Keratinocyte (primary cell): ENCODE results near the gene PTPRN2.

Source experiments
- EZH2 ChIP-seq: IDR thresholded peaks from one replicate; pipeline ENCODE4 v1.6.1; 2012; ENCODE audit warnings: inconsistent platforms, mild to moderate bottlenecking, low read length, moderate library complexity
- TF ChIP-seq, protein P1 (sequence below), 3 experiments: IDR thresholded peaks in 1 of 3; conservative IDR thresholded peaks in 1 of 3; optimal IDR thresholded peaks in 1 of 3; 2 replicates in 2 of 3; 3 replicates in 1 of 3; pipeline versions ENCODE3 to v1.5.1; 2011; ENCODE audit warnings: low read length in 3 of 3, mild to moderate bottlenecking in 3 of 3, moderate library complexity in 2 of 3, control low read depth in 1 of 3, inconsistent platforms in 1 of 3; ENCODE audit not compliant: insufficient read depth in 2 of 3; ENCODE audit errors: extremely low read depth in 1 of 3

DNA sequence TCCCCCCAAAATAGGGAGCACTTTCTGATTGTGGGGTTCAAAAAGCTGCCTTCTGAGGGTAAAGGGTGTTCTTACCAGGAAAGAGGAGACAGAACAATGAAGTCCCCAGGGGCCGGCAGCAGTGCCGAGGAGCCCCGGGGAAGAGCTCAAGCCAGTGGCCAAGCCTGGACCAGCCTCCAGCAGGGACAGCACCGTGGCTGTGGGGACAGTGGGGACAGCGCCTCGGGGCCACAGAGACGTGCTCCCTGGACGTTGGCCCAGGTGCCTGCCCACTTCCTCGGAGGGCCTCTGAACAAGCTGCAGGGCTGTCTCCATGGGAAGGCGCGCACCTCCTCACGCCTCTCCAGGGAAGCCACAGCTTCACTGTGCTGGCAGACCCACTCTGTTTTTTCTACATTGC, 312.6 kb downstream of the PTPRN2 start:
- TF ChIP-seq, protein P1, sequence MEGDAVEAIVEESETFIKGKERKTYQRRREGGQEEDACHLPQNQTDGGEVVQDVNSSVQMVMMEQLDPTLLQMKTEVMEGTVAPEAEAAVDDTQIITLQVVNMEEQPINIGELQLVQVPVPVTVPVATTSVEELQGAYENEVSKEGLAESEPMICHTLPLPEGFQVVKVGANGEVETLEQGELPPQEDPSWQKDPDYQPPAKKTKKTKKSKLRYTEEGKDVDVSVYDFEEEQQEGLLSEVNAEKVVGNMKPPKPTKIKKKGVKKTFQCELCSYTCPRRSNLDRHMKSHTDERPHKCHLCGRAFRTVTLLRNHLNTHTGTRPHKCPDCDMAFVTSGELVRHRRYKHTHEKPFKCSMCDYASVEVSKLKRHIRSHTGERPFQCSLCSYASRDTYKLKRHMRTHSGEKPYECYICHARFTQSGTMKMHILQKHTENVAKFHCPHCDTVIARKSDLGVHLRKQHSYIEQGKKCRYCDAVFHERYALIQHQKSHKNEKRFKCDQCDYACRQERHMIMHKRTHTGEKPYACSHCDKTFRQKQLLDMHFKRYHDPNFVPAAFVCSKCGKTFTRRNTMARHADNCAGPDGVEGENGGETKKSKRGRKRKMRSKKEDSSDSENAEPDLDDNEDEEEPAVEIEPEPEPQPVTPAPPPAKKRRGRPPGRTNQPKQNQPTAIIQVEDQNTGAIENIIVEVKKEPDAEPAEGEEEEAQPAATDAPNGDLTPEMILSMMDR (optimal IDR thresholded peaks at IDR 0.05 in 1 of 3, IDR thresholded peaks at IDR 0.05 in 1 of 3, conservative IDR thresholded peaks at IDR 0.05 in 1 of 3; ENCODE audit: extremely low read depth in 1 of 3, insufficient read depth in 2 of 3, low read length in 3 of 3): no peak
- TF ChIP-seq EZH2: no peak
